H1 (cell line): ENCODE data around the gene EPHA3. TPM values are rescaled to one million over a fixed set of nuclear protein-coding genes. Genes with fewer than 3 reads are reported as not detected.

Source experiments
- CTCF ChIA-PET: fragments of 300-600 bp; sonication (Branson Sonifier 250); formaldehyde crosslinking; loops from one replicate; lab custom pipeline; 2021; ENCODE audit not compliant: partially characterized antibody; lab: Charles Lee
- POLR2A ChIA-PET: fragments of 300-600 bp; sonication (Branson Sonifier 250); formaldehyde crosslinking; loops from one replicate; lab custom pipeline; 2021; ENCODE audit warnings: inconsistent platforms; ENCODE audit not compliant: partially characterized antibody; lab: Charles Lee
- DNase-seq, 2 experiments: peaks; one replicate each; pipeline versions ENCODE4 v3.0.0 to v3.0.0-alpha.2; 2010 to 2022; ENCODE audit warnings: low spot score in 2 of 2, low read depth in 1 of 2, mixed read lengths in 1 of 2
- FAIRE-seq: peaks from 2 replicates; lab custom pipeline; 2011; peaks lifted over from hg19 to GRCh38; lab: Jason Lieb, UNC
- H2AFZ ChIP-seq: 2 replicates; pipeline ENCODE4 v1.8.1; 2012; ENCODE audit warnings: low read length, inconsistent platforms
- H2AK5ac ChIP-seq: 2 replicates; pipeline ENCODE4 v1.6.1; 2013; ENCODE audit warnings: low read depth, low read length
- H2BK120ac ChIP-seq: replicated peaks from 2 replicates; pipeline ENCODE3; 2013; ENCODE audit warnings: low read depth, low read length, inconsistent platforms
- H2BK12ac ChIP-seq: 2 replicates; pipeline ENCODE4 v1.6.1; 2013; ENCODE audit warnings: low read depth, low read length
- H2BK15ac ChIP-seq: 2 replicates; pipeline ENCODE4 v1.6.1; 2013; ENCODE audit warnings: low read length
- H2BK20ac ChIP-seq: 2 replicates; pipeline ENCODE4 v1.6.1; 2013; ENCODE audit warnings: low read length
- H2BK5ac ChIP-seq: 2 replicates; pipeline ENCODE4 v1.6.1; 2013; ENCODE audit warnings: low read depth, low read length
- H3K14ac ChIP-seq: 2 replicates; pipeline ENCODE4 v1.6.1; 2013; ENCODE audit warnings: inconsistent platforms; ENCODE audit not compliant: insufficient read length
- H3K18ac ChIP-seq: 2 replicates; pipeline ENCODE4 v1.6.1; 2013; ENCODE audit warnings: low read length; ENCODE audit errors: extremely low read depth
- H3K23ac ChIP-seq: 2 replicates; pipeline ENCODE4 v1.6.1; 2013; ENCODE audit warnings: inconsistent platforms; ENCODE audit not compliant: insufficient read length
- H3K23me2 ChIP-seq: 2 replicates; pipeline ENCODE4 v1.6.1; 2013; ENCODE audit warnings: low read depth, low read length
- H3K27ac ChIP-seq: 2 replicates; pipeline ENCODE4 v1.6.1; 2011; ENCODE audit warnings: low read depth, low read length, inconsistent platforms
- H3K27me3 ChIP-seq, 4 experiments: replicated peaks in 1 of 4; 1 replicate in 1 of 4; 2 replicates in 3 of 4; pipeline versions ENCODE4 v1.6.1 to v1.8.1; 2011 to 2013; ENCODE audit warnings: low read length in 3 of 4, mild to moderate bottlenecking in 3 of 4, inconsistent platforms in 2 of 4, mixed read lengths in 2 of 4, moderate library complexity in 1 of 4; ENCODE audit not compliant: control insufficient read depth in 3 of 4, insufficient read depth in 3 of 4; ENCODE audit errors: extremely low read depth in 1 of 4
- H3K36me3 ChIP-seq, 4 experiments: 2 replicates each; pipeline versions ENCODE4 v1.6.1 to v1.8.1; 2011 to 2013; ENCODE audit warnings: mild to moderate bottlenecking in 4 of 4, low read length in 3 of 4, moderate library complexity in 2 of 4, control low read depth in 1 of 4, inconsistent platforms in 1 of 4; ENCODE audit not compliant: insufficient read depth in 4 of 4, control insufficient read depth in 2 of 4
- H3K4ac ChIP-seq: replicated peaks from 2 replicates; pipeline ENCODE3; 2013; ENCODE audit warnings: low read length, low read depth, mixed read lengths, inconsistent platforms; ENCODE audit not compliant: insufficient read length
- H3K4me1 ChIP-seq, 4 experiments: replicated peaks in 1 of 4; 1 replicate in 1 of 4; 2 replicates in 3 of 4; pipeline versions ENCODE4 v1.6.1 to v1.8.1; 2011 to 2013; ENCODE audit warnings: low read length in 3 of 4, inconsistent platforms in 2 of 4, mixed read lengths in 1 of 4; ENCODE audit not compliant: insufficient read depth in 4 of 4, control insufficient read depth in 3 of 4
- H3K4me2 ChIP-seq, 2 experiments: 2 replicates each; pipeline versions ENCODE4 v1.6.1 to v1.8.1; 2011 to 2013; ENCODE audit warnings: low read depth in 2 of 2, low read length in 2 of 2, control low read depth in 1 of 2, inconsistent platforms in 1 of 2, mild to moderate bottlenecking in 1 of 2; ENCODE audit not compliant: insufficient read depth in 1 of 2
- H3K4me3 ChIP-seq, 4 experiments: fragments of 200-600, 300-600 bp in 1 of 4; sonication (generic), shearing (Covaris generic), sonication (Bioruptor Twin) in 1 of 4; 2 replicates each; pipeline versions ENCODE4 v1.5.1 to v1.8.1; 2011 to 2016; ENCODE audit warnings: low read length in 4 of 4, low read depth in 3 of 4, control low read depth in 2 of 4, inconsistent platforms in 2 of 4, mild to moderate bottlenecking in 2 of 4, mixed read lengths in 1 of 4, moderate library complexity in 1 of 4; ENCODE audit not compliant: insufficient read depth in 2 of 4; ENCODE audit errors: extremely low read depth in 1 of 4
- H3K56ac ChIP-seq: replicated peaks from 2 replicates; pipeline ENCODE3; 2013; ENCODE audit warnings: low read depth, mild to moderate bottlenecking, mixed read lengths, low read length, inconsistent platforms; ENCODE audit not compliant: insufficient read length
- H3K79me1 ChIP-seq: 2 replicates; pipeline ENCODE4 v1.6.1; 2013; ENCODE audit warnings: low read depth, low read length, control low read depth
- H3K79me2 ChIP-seq, 2 experiments: 2 replicates each; pipeline versions ENCODE4 v1.6.1 to v1.8.1; 2012 to 2013; ENCODE audit warnings: low read length in 2 of 2, mild to moderate bottlenecking in 2 of 2, inconsistent platforms in 1 of 2; ENCODE audit not compliant: insufficient read depth in 2 of 2, control insufficient read depth in 1 of 2
- H3K9ac ChIP-seq, 4 experiments: replicated peaks in 1 of 4; 1 replicate in 1 of 4; 2 replicates in 3 of 4; pipeline versions ENCODE4 v1.6.1 to v1.8.1; 2011 to 2013; ENCODE audit warnings: low read depth in 3 of 4, low read length in 3 of 4, control low read depth in 2 of 4, mild to moderate bottlenecking in 2 of 4, moderate library complexity in 2 of 4, inconsistent platforms in 1 of 4; ENCODE audit errors: extremely low read depth in 1 of 4
- H3K9me3 ChIP-seq, 2 experiments: 2 replicates each; pipeline versions ENCODE4 v1.6.1 to v1.8.1; 2012 to 2013; ENCODE audit warnings: mild to moderate bottlenecking in 2 of 2, moderate library complexity in 2 of 2, control low read depth in 1 of 2, inconsistent platforms in 1 of 2, low read depth in 1 of 2, low read length in 1 of 2, mixed read lengths in 1 of 2; ENCODE audit not compliant: insufficient read depth in 2 of 2
- H4K20me1 ChIP-seq, 2 experiments: replicated peaks in 1 of 2; 2 replicates each; pipeline versions ENCODE3 to v1.8.1; 2011 to 2013; ENCODE audit warnings: inconsistent platforms in 2 of 2, low read length in 2 of 2, mild to moderate bottlenecking in 1 of 2; ENCODE audit not compliant: insufficient read depth in 2 of 2, control insufficient read depth in 1 of 2
- H4K5ac ChIP-seq: 2 replicates; pipeline ENCODE4 v1.6.1; 2013; ENCODE audit warnings: low read length, low read depth, mixed read lengths, inconsistent platforms; ENCODE audit not compliant: insufficient read length
- H4K8ac ChIP-seq: 2 replicates; pipeline ENCODE4 v1.8.0; 2013; ENCODE audit warnings: mild to moderate bottlenecking, moderate library complexity, low read length, inconsistent platforms; ENCODE audit not compliant: insufficient read depth; ENCODE audit errors: extremely low read depth
- H4K91ac ChIP-seq: replicated peaks from 2 replicates; pipeline ENCODE3; 2013; ENCODE audit warnings: low read length, mixed read lengths, inconsistent platforms; ENCODE audit not compliant: insufficient read length
- CHD1 ChIP-seq: IDR thresholded peaks from 2 replicates; pipeline ENCODE4 v1.6.1; 2012; ENCODE audit warnings: low read depth, low read length, improper control_type of control experiment
- RXRA ChIP-seq: IDR thresholded peaks from 2 replicates; pipeline ENCODE4 v1.6.1; 2011; ENCODE audit warnings: low read depth, mild to moderate bottlenecking, low read length, moderate library complexity; ENCODE audit not compliant: insufficient read depth
- TAF7 ChIP-seq: optimal IDR thresholded peaks from 2 replicates; pipeline ENCODE3; 2011; ENCODE audit warnings: low read depth, mild to moderate bottlenecking, inconsistent platforms, low read length, moderate library complexity, borderline replicate concordance
- WGBS, 2 experiments: shearing (Covaris generic) in 1 of 2; methylation state at CpG; one replicate each; pipeline versions ENCODE4 v1.1.6 to v1.1.7; 2013 to 2015; ENCODE audit warnings: low lambda C conversion rate in 2 of 2, mixed read lengths in 2 of 2, inconsistent platforms in 1 of 2, low coverage in 1 of 2, missing lambda C conversion rate in 1 of 2; ENCODE audit not compliant: insufficient replicate concordance in 2 of 2, insufficient coverage in 1 of 2, insufficient read length in 1 of 2; ENCODE audit errors: extremely low coverage in 1 of 2, missing lambda C conversion rate in 1 of 2; 5-methylcytosine and 5-hydroxymethylcytosine counted together
- polyA plus RNA-seq, 7 experiments: library from polyadenylated mRNA; depleted of rRNA in 3 of 7; stranded (reverse) in 5 of 7; unstranded in 2 of 7; fragments of >200 nt in 5 of 7; fragments of 200-250 nt in 2 of 7; gene quantifications; 1 replicate in 5 of 7; 2 replicates in 1 of 7; 4 replicates in 1 of 7; pipeline versions ENCODE4 v1.2.1 to v1.2.3, GENCODE V29; 2011 to 2013; ENCODE audit warnings: missing spikeins in 2 of 7, mixed read lengths in 2 of 7
- total RNA-seq: library from RNA; stranded (reverse); fragmentation: NEBNext Ultra II Directional; extraction: Animal tissue kit (Norgen Biotek cat#: 25700); gene quantifications from 2 replicates; pipeline ENCODE4 v1.2.1, GENCODE V29; 2021
- TF ChIP-seq, protein P1 (sequence below): IDR thresholded peaks from 2 replicates; pipeline ENCODE4 v1.6.1; 2012; ENCODE audit warnings: inconsistent platforms

The EPHA3 gene
- total and polyA plus RNA-seq, 2 of the 8 experiments (the other 6 are each of a cell fraction or from before 2014, with no cell fraction given), result 0.09 to 0.22 TPM

GRCh38 chr3:89452066-89452465 is 344.6 kb downstream of the EPHA3 start:
- Histone ChIP-seq H3K27me3 (no peaks in the 10 kb centered on the region), H3K27ac (no peak overlapping the region), H3K79me2 (no peaks in the 10 kb centered on the region), H4K8ac (no peak overlapping the region), H3K14ac (no peak overlapping the region), H3K9me3 (no peaks in the 10 kb centered on the region; a peak in 1 of 4 replicates), H2BK12ac (no peak overlapping the region), H3K4me2 (no peak overlapping the region), H2AFZ (no peak overlapping the region), H2BK120ac (no peak overlapping the region), H3K79me1 (no peaks in the 10 kb centered on the region), H2BK5ac (no peak overlapping the region), H3K4me1 (no peaks in the 10 kb centered on the region), H3K4me3 (no peak overlapping the region), H2AK5ac (no peak overlapping the region), H3K56ac (no peak overlapping the region), H3K4ac (no peak overlapping the region), H2BK20ac (no peak overlapping the region), H3K23ac (no peak overlapping the region), H3K23me2 (no peaks in the 10 kb centered on the region; the same call in 1 of the 2 replicates), H3K9ac (no peak overlapping the region), H4K20me1 (no peaks in the 10 kb centered on the region), H3K18ac (no peak overlapping the region), H4K5ac (no peak overlapping the region), H2BK15ac (no peak overlapping the region), H3K36me3 (no peaks in the 10 kb centered on the region), H4K91ac (no peak overlapping the region)
- POLR2A ChIA-PET, result no interaction called here
- DNase-seq (no peak), FAIRE-seq (no peak)
- WGBS, 2 experiments, result 79% methylated on average over 2 of the region's 2 CpGs; no CpG with 5 or more reads in 1 of the 2 experiments
- CTCF ChIA-PET, result interaction anchor here (0.6 kb wide), 1 partner anchor 29 kb away, joined by 6 read pairs; no protein-coding TSS in a partner anchor
- TF ChIP-seq TAF7, result no peak
- TF ChIP-seq, protein P1, sequence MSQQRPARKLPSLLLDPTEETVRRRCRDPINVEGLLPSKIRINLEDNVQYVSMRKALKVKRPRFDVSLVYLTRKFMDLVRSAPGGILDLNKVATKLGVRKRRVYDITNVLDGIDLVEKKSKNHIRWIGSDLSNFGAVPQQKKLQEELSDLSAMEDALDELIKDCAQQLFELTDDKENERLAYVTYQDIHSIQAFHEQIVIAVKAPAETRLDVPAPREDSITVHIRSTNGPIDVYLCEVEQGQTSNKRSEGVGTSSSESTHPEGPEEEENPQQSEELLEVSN, result no peak
- no peak for TF ChIP-seq CHD1
- TF ChIP-seq RXRA, result no peak
